PC-3 (cell line): ENCODE results near the gene RIPOR3.

Source experiments
- CTCF ChIP-seq: fragments of 300-600 bp; sonication (generic); conservative IDR thresholded peaks from 2 replicates; pipeline ENCODE4 v1.5.1; 2017; ENCODE audit warnings: antibody characterized with exemption, low read depth, mild to moderate bottlenecking, low read length
- EZH2 ChIP-seq: fragments of 300-600 bp; sonication (generic); IDR thresholded peaks from one replicate; pipeline ENCODE4 v1.6.1; 2017; ENCODE audit warnings: antibody characterized with exemption, mild to moderate bottlenecking, low read length; ENCODE audit not compliant: unreplicated experiment

- TF ChIP-seq CTCF = no peak
- TF ChIP-seq EZH2 = no peak
These were observed 129.1 kb downstream of the RIPOR3 start for GRCh38 chr20:50562262-50562701.
